H1 (cell line): ENCODE results near the gene OR9G4. TPM values are rescaled to one million over a fixed set of nuclear protein-coding genes. Genes with fewer than 3 reads are reported as not detected.

Source experiments
- ATF3 ChIP-seq: IDR thresholded peaks from 2 replicates; pipeline ENCODE4 v1.6.1; 2011; ENCODE audit warnings: low read depth, mild to moderate bottlenecking, low read length; ENCODE audit not compliant: insufficient read depth
- BCL11A ChIP-seq, 2 experiments: IDR thresholded peaks; one replicate each; pipeline ENCODE4 v1.6.1; 2011; ENCODE audit warnings: low read depth in 2 of 2, low read length in 2 of 2, mild to moderate bottlenecking in 2 of 2
- CBX8 ChIP-seq: fragments of 300-800, 300-1000 bp; sonication (generic); IDR thresholded peaks from 2 replicates; pipeline ENCODE4 v1.7.1; 2016; ENCODE audit warnings: low read depth, low read length, borderline replicate concordance
- CEBPB ChIP-seq: IDR thresholded peaks from 2 replicates; pipeline ENCODE4 v1.6.1; 2012; ENCODE audit warnings: low read depth, low read length
- CHD7 ChIP-seq: fragments of 300-600 bp; sonication (generic); IDR thresholded peaks from 2 replicates; pipeline ENCODE4 v1.7.1; 2012; ENCODE audit warnings: low read length, moderate library complexity, mild to moderate bottlenecking, inconsistent platforms; ENCODE audit not compliant: insufficient replicate concordance
- CREB1 ChIP-seq: IDR thresholded peaks from 2 replicates; pipeline ENCODE4 v1.6.1; 2012; ENCODE audit warnings: inconsistent platforms
- E2F6 ChIP-seq: IDR thresholded peaks from 2 replicates; pipeline ENCODE4 v1.6.1; 2012; ENCODE audit warnings: inconsistent platforms
- EGR1 ChIP-seq: IDR thresholded peaks from 2 replicates; pipeline ENCODE4 v1.6.1; 2011; ENCODE audit warnings: low read depth, low read length, borderline replicate concordance
- GABPA ChIP-seq: IDR thresholded peaks from 2 replicates; pipeline ENCODE4 v1.6.1; 2011; ENCODE audit warnings: mild to moderate bottlenecking, low read length, moderate library complexity, borderline replicate concordance; ENCODE audit not compliant: insufficient read depth
- RNF2 ChIP-seq: fragments of 200-900, 300-1000 bp; sonication (generic); IDR thresholded peaks from 2 replicates; pipeline ENCODE4 v1.7.1; 2016; ENCODE audit warnings: borderline replicate concordance, low read depth, mild to moderate bottlenecking, antibody characterized with exemption, low read length; ENCODE audit not compliant: poor library complexity, severe bottlenecking; ENCODE audit errors: missing control alignments
- polyA plus RNA-seq, 7 experiments: library from polyadenylated mRNA; depleted of rRNA in 3 of 7; stranded (reverse) in 5 of 7; unstranded in 2 of 7; fragments of >200 nt in 5 of 7; fragments of 200-250 nt in 2 of 7; gene quantifications; 1 replicate in 5 of 7; 2 replicates in 1 of 7; 4 replicates in 1 of 7; pipeline versions ENCODE4 v1.2.1 to v1.2.3, GENCODE V29; 2011 to 2013; ENCODE audit warnings: missing spikeins in 2 of 7, mixed read lengths in 2 of 7
- total RNA-seq: library from RNA; stranded (reverse); fragmentation: NEBNext Ultra II Directional; extraction: Animal tissue kit (Norgen Biotek cat#: 25700); gene quantifications from 2 replicates; pipeline ENCODE4 v1.2.1, GENCODE V29; 2021

OR9G4 gene
- total and polyA plus RNA-seq, 2 of the 8 experiments (the other 6 are each of a cell fraction or from before 2014, with no cell fraction given) = not detected

- TF ChIP-seq CHD7 = no peak
- TF ChIP-seq GABPA = no peak
- TF ChIP-seq EGR1 = no peak
- TF ChIP-seq BCL11A (IDR thresholded peaks at IDR 0.05; ENCODE audit: low read depth in 2 of 2, low read length in 2 of 2) = no peak
- TF ChIP-seq CREB1 = no peak
- no peak for TF ChIP-seq CBX8
- TF ChIP-seq E2F6 = no peak
- TF ChIP-seq CEBPB = no peak
- TF ChIP-seq RNF2 = no peak
- TF ChIP-seq ATF3 = no peak
Measured at GRCh38 chr11:56706486-56706885, 42.0 kb downstream of the OR9G4 start (continued).
